ENCODE results near the gene MEIS3.
A peak's percentile ranks its signal among the peaks of the same experiment; 100 is the strongest.

The MEIS3 gene

DNA sequence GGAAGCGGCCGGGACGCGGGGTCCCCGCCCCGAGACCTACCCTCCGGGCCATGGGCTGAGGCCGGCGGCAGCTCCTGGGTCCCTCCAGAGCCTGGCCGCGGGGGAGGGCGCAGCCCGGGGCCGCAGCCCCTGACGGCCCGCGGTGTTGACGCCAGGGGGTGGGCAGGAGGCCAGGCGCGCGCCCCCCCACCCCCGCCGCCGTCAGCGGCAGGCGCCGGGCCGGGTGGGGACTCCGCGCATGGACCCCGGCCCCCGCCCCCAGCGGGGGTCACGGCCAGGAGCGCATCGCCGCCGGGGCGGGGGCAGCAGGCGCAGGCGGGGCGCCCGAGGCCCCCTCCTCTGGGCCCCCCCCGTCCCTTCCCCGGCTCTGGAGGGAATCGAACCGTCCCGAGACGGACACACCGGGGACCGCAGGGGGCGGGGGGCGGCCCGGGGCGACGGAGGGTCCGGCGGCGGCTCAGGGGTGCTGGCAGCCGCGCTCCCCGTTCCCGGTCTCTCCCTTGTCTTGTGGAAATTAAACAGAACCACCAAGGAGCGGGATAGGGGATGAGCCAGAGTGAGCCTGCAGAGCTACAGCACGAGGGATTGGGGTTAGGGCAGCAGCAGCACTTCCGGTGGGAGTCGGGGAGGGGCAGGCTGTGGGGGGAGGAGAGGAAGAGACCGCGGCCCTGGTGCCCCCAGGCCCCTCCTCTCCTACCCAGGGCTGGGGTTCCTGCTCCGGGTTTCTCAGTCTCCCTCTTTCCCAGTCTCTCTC is at the start of gene MEIS3:
MEIS3 (minus strand) TSS at position 498 of the 754 bp plus-strand sequence; CDS start at position 52, 446 bp downstream.
- peak; percentile 54 for DNase-seq (ENCODE audit: low spot score)

DNA sequence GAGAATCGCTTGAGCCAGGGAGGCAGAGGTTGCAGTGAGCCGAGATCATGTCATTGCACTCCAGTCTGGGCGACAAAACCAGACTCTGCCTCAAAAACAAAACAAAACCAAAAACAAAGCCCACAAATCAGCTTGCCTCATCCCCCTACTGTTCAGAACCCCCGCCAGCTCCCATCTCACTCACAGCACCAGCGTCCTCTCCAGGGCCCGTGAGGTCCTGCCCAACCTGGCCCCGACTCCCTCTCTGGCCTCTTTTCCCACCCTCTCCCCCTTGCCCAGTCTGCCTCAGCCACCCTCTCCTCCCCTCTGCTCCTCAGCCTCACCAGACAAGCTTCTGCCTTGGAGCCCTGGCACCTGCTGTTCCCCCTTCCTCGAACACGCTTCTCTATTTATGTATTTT is 48.6 kb upstream of the MEIS3 start:
- no peak for DNase-seq (ENCODE audit: low spot score)

DNA sequence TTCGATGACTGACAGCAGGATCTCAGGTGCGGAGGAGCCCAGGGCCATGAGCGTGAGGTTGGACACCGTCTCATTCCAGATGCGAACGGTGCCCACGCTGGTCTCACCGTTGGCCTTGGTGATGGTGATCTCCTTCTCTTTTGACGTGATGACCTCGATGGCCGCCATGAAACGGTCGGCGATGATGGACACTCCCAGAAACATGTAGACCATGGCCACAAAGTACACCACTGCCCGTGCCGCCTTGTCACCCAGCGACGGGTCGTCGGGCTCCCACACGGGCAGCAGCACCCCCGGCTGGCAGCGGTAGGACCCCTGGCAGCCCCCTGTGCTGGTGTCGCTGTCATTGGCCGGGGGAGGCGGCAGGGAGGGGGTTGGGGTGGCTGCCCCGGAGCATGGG is 46.6 kb upstream of the MEIS3 start:
- no peak for DNase-seq (ENCODE audit: low spot score)

DNA sequence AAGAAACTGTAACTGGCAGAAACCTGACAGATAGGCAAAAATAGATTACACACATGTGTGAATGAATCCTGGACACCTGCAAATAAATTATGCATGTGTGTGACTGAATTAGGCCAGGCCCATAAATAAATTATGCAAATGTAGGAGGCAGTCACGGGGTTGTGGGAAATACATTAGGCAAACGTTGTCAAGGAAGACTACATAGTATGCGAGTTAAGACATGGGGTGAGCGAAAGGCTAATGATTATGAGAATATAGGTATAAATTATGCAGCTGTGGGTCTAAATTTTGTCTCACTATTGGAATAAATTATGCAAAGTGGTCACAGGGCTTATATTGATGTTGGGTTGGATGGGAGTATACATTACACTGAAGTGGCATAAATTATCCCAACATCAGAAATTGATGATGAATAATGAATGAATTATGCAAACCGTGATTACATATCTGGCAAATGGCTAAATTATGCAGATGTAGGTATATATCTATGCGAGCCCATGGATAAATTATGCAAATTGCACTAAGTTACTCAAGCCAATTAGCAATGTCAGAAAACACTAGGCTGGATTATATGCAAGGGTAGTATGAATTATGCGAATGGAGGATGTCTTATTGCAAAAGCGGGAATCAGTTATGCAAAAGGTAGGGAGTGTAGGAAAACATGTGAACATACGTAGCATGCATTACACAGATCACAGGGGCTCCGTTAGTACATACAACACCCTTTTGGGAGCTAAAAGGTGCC is 45.5 kb upstream of the MEIS3 start:
- no peak for DNase-seq (ENCODE audit: low spot score)

DNA sequence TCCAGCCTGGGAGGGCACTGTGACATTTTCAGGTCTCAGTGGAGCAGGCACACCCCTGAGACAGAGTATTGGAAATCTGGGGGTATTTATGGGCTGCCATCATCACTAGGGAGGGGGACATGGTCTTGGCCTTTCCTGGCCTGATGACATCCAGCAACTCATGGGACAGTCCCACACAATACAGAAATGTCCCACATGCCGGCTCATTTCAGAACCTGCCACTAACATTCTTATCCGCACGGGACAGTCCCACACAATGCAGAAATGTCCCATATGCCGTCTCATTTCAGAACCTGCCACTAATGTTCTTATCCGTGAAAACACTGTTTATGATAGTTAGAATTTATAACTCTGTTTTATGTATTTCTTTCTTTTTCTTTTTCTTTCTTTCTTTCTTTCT is 42.5 kb upstream of the MEIS3 start:
- no peak for DNase-seq (ENCODE audit: low spot score)

DNA sequence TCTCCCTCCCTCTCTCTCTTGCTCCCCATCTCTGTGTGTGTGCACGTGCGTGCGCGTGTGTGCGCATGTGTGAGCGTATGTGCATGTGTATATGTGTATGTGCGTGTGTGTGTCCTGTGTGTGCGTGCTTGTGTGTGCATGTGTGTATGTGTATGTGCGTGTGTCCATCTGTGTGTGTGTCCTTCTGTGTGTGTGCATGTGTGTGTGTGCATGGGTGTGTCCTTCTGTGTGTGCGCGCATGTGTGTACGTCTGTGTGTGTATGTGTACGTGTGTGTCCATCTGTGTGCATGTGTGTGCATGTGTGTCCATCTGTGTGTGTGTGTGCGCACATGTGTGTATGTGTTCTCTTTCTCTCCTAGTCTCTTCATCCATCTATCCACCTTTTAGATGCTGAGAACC is 40.1 kb upstream of the MEIS3 start:
- no peak for DNase-seq (ENCODE audit: low spot score)

DNA sequence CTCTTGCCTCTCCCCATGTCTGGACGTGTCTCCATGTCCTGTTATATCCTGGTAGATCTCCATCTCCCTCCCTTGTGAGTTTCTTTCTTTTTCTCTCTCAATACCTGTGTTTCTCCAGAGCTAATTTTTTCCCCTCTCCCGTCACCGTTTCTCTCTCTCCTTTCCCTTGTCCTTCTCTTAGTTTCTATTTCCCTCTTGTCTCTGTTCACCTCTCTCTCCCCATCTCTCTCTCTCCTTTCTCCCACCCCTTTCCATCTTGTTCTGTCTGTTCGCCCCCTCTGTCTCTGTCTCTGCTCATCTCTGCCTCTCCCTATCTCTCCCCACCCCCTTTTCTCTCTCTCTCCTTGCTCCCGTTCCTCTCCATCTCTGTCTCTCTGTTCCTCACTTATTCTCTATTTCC is 39.3 kb upstream of the MEIS3 start:
- DNase-seq (ENCODE audit: low spot score), result no peak

DNA sequence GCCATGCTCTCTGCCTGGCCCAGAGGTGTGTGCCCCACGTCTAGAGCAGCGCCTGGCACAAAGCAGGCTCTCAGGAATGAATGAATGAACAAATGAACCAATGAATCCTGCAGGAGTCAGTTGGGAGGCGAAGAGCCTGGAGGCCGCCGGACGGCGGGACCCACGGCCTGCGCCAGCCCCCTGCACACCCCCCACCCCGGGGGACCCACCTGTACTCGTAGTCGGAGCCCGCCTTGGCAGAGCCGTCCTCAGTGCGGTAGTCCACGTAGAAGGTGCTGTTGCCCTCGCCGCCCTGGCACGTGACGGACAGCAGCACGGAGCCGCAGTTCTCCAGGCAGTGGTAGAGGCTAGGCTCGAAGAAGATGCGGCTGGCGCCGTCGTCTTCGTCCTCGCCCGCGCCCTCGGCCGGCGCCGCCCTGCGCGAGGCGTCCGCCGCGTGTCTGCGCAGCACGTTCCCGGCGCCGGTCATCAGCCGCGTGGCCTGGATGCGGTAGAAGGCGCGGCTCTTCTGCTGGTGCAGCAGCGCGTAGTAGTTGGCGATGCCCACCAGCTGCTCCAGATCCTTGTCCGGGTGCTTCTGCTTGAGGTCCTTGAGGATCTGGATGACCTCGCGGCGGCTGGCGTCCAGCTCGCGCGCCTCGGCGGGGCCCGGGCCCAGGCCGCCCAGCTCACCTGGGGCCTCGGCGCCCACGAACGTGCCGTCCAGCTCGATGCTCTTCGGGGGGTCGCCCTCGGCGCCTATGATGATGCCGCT is 37.6 kb upstream of the MEIS3 start:
- DNase-seq (ENCODE audit: low spot score), result no peak

DNA sequence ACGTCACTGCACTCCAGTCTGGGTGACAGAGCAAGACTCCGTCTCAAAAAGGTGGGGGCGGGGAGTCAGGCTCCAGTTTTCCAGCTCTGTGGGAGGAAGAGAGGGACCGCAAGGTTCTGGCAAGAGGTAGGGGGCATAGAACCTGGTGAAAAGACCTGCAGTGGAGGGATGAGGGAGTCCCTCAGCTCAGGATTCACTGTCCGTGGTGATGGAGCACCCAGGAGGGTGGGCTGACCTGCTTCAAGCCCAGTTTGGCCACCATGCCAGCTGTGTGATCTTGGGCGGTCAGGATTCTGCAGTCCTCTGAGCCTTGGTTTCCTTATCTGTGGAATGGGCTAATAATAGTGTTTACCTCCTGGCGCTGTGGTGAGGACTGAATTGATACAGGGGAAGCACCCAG is 31.2 kb upstream of the MEIS3 start:
- DNase-seq (ENCODE audit: low spot score), result no peak

DNA sequence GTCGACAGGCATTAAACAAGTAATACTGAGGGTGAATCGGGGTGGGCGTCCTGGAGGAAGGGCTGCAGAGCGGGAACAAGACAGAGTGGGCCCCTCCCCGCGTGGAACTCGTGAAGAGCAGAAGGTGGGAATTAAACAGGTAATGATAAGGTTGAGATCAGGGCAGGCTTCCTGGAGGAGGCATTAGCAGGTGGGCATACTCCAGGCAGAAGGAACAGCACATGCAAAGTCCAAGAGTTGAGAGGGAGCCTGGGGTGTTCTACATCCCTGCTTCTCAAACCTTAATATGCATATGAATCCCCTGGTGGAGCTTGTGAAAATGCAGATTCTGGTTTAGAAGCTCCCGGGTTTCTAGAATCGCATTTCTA is 29.0 kb upstream of the MEIS3 start:
- DNase-seq (ENCODE audit: low spot score), result no peak

DNA sequence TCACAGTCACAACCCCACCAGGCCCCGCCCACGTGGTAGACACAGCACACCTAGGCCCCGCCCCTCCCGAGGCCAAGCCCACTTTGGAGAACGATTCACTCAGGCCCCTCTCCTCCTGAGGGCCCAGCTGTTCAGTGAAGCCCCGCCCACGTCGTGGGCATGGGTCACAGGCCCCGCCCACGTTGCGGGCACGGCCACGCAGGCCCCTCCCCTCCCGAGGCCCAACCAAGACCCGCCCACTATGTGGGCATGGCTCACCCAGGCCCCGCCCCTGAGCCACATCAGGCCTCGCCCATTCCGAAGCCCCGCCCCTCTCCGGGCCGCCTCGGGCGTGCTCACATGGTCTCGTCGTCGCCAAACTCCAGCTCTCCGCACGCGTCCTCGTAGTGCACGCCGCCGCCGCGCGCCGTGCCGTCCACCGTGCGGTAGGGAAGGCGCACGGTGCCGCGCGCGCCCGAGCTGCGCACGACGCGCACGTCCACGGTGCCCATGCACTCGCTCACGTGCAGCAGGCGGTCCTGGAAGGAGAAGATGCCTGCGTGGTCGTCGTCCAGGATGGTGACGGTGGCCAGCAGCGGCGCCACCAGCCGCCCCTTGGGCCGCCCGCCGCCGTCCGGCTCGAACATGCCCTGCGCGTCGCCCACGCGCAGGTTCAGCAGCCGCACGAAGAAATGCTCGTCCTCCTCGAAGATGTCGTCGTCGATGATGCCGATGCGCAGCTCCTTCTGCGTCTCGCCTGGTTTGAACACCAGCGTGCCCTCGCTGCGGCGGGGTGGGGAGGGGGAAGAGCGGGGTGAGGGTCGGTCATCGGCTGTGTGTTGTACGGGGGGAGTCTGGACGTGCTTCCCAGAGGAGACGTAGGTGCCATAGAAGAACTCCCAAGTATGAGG is 28.4 kb upstream of the MEIS3 start:
- DNase-seq (ENCODE audit: low spot score), result peak; percentile 67

DNA sequence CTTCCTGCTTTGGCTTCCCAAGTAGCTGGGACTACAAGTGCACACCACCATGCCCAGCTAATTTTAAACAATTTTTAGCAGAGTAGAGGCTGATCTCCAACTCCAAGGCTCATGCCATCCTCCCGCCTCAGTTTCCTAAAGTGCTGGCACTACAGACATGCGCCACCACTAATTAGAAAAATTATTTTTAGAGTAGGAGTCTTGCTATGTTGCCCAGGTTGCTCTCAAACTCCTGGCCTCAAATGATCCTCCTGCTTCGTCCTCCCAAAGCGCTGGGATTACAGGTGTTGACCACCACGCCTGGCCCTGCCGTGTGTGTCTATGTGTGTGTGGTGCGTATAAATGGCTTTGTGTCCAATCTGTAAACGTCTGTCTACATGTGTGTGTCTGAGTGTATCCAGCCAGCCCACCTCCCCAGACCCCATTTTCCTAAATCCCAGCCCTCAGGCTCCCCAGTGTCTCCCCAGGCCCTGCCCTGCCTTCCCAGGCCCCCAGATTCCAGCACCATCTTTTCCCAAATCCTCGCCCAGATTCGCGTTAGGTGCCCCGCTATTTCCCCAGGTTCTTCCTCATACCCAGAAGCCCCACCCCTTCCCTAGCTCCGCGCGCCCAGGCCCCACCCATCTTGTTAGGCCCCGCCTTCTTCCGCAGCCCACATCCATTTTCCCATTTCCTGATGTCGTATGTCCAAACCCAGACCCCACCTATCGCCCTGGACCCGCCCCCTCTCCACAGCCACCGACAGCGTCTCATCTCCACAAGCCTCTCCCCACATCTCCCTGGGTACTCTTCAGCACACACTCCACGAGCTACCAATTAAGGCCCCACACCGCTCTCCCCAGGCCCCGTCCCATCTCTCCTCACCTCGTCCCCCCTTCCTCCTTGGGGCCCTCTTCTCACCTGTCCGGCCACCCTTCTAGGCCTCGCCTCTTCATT is 27.5 kb upstream of the MEIS3 start:
- DNase-seq (ENCODE audit: low spot score), result no peak

DNA sequence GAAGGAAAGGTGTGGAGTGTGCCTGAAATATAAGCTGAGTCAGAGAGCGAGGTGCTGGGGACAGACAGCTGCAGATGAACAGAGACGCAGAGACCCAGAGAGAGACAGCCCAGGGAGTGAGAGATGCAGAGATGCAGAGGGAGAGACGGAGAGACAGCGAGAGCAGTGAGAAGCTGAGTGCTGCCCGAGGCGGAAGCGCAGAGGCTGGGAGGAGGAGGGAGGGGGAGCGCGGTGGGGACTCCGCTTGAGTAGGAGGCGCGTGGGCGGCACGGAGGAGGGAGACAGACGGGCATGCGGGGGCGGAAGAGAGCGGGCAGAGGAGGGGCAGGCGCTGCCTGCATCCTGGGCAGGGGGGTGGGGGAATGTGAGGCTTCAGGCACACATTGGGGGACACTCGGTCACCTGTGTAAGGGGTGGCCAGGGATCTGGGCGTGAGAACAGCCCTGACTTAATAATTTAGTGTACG is 26.6 kb upstream of the MEIS3 start:
- DNase-seq (ENCODE audit: low spot score), result no peak

DNA sequence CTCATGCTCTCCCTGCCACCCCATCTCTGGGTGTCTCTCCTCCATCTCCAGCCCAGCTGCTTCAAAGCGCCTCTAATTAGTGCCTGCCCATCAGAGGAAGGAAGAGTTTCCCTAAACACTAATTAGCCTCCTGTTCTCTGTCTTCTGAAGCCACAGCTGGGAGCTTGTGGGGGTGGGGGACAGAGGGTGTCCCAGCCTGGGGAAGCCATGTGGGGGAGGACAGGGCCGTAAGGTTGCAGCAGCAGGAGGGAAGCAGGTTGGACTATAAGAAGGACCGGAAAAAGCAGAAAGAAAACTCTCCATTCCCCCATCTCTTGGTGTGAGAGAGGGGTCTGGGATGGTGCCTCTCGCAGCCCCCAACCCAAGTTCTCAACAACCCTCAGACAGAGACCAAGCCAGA is 26.2 kb upstream of the MEIS3 start:
- no peak for DNase-seq (ENCODE audit: low spot score)

DNA sequence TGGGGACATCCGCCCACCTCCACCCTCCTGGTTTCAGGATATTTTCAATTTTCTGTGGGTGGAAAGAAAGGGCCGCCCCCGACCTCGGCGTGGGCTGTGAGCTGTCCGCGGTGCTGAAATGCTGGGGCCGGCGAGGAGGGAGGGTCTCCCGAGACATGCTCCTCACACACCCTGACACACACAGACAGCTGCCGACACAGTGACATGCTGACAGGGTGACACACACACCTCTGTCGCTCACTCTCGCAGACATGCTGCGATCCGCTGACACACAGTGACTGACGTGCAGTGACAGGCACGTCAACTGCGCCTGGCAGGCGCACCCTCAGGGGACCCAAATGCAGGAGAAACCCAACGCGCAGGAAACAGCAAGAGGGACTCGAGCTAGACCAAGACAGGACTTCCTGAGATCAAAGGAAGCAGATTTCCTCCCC is 25.1 kb upstream of the MEIS3 start:
- no peak for DNase-seq (ENCODE audit: low spot score)

DNA sequence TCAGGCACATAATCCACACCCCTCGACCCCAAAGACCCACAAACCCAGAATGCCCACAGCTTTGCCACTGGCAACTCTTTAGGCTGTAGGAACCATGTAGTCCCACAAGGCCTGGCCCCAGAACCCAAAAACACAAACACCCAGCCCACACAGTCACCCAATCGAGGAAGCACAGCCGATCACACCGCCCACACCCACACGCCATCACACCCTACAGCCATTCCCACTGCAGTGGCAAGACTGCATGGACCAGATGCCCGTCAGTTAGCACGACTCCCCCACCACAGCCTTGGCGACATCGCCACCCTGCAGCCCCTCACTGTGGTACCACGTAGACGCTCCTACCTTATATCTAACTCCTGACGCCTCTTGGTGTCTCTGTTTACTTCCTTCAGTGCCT is 24.0 kb upstream of the MEIS3 start:
- DNase-seq (ENCODE audit: low spot score), result no peak

DNA sequence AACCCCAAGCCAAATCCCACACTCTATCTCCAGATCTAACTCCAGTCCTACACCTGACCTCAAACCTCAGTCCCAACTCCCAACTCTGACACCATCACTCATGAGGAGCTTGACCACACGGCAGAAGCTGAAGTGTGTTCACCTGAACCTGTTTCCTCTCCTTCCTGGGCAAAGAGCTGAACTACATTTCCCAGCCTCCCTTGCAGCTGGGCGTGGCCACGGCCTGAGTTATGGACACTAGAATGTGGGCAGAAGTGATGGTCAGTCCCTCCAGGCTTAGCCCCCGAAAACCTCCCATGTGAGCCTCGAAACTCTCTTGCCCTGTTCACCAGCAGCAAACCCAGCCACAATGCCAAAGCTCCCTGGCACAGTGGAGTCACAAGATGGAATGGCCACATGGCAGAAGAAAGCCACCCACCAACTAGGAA is 19.5 kb upstream of the MEIS3 start:
- DNase-seq (ENCODE audit: low spot score), result no peak

DNA sequence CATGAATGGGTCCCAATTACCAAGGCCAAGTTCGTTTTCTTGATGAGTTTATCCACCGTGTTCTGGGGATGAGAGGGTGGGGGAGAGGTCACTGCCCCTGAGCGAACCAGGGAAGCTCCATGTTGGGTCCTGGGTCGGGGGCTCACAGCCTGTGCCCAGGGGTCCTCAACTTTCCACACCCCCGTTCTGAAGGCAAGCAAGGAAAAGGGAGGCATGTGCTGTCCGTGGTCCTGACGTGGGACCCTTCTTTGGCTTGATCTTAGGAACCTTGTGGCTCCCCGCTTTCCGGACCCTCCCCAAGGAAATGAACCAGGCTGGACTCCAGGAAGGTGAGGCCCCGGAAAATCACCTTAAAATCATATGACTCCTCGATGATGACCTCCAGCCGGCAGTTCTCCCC is 18.2 kb upstream of the MEIS3 start:
- DNase-seq (ENCODE audit: low spot score), result no peak

DNA sequence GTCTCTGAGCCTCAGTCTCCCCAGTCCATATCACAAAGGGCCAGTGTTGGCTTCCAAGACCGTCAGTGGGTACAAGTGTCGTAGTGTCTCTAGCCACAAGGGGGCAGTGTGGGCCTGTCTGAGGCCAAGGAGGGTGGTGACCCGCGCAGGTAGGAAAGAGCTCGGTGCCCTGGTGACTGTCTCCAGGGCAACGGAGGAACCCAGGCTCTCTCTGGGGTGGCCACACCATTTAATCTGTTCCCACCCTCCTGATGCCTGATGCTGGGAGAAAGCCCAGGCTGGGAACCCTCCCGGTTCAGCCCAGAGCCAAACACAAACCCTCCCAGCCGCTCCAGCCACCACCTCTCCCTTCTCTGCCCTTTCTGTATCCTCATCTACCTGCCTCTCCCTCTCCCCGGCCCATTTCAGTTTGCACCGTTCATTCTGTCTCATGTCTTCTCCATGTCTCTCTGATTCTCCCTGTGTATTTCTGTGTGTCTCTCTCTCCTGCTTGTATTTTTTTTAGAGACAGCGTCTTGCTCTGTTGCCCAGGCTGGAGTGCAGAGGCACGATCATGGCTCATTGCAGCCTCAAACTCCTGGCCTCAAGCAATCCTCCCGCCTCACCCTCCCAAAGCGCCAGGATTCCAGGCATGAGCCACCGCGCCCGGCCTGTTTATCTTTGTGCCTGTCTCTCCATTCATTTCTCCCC is 17.5 kb upstream of the MEIS3 start:
- DNase-seq (ENCODE audit: low spot score), result peak; percentile 81

DNA sequence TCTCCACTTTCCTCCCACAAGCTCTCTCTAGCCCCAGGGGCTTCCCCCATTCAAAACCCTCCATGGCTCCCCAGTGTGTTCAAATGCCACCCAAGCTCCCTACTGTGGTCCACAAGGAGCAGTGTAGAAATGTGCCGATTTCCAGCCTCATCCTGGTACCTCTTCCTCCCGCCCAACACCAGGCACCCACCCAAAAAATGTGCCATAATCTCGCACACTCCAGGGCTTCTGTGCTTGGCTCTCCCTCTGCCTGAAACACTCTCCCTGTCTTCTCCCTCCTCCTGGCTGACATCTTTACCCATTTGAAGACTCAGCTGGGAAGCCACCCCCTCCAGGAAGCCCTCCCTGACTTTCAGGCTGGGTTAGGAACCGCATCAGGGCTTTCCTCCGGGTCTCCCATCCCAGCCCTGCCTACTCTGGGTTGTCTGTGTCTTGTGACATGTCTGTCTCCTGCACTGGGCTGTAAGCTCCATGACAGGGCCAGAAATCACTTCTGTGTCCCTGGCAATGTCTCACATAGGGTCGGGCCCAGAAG is 16.6 kb upstream of the MEIS3 start:
- no peak for DNase-seq (ENCODE audit: low spot score)
